HG02678 (cell line): ENCODE data around the gene BCAN.

ENCODE experiments used
- ATAC-seq: cut with Tn5 transposase; IDR thresholded peaks from one replicate; pipeline ENCODE4 v1.9.1; 2021; ENCODE audit warnings: mild to moderate bottlenecking, moderate library complexity; ENCODE audit not compliant: unreplicated experiment

Gene BCAN

GRCh38 chr1:156643778-156644092 lies 1.8 kb downstream of the BCAN start:
- no peak for ATAC-seq

GRCh38 chr1:156644146-156644545 lies 2.2 kb downstream of the BCAN start:
- ATAC-seq: no peak

- ATAC-seq: no peak
Measured at GRCh38 chr1:156644640-156645039, 2.7 kb downstream of the BCAN start.

- ATAC-seq: no peak
Measured at GRCh38 chr1:156645056-156645455, 3.1 kb downstream of the BCAN start.

GRCh38 chr1:156645666-156646065 lies 3.7 kb downstream of the BCAN start:
- ATAC-seq: no peak

- ATAC-seq: no peak
Measured at GRCh38 chr1:156646738-156647211, 4.9 kb downstream of the BCAN start.

GRCh38 chr1:156647351-156647750 lies 5.4 kb downstream of the BCAN start:
- ATAC-seq: no peak

GRCh38 chr1:156648496-156648895 lies 6.6 kb downstream of the BCAN start:
- no peak for ATAC-seq

- ATAC-seq: no peak
Measured at GRCh38 chr1:156648951-156649350, 7.0 kb downstream of the BCAN start.

GRCh38 chr1:156652131-156652991 lies 10.4 kb downstream of the BCAN start:
- ATAC-seq: no peak

GRCh38 chr1:156652992-156653355 lies 11.1 kb downstream of the BCAN start:
- no peak for ATAC-seq

GRCh38 chr1:156654700-156655099 lies 12.8 kb downstream of the BCAN start:
- ATAC-seq: no peak

- no peak for ATAC-seq
Measured at GRCh38 chr1:156655151-156655903, 13.4 kb downstream of the BCAN start.

- ATAC-seq: no peak
Measured at GRCh38 chr1:156655904-156656516, 14.1 kb downstream of the BCAN start.

GRCh38 chr1:156656806-156657740 lies 15.2 kb downstream of the BCAN start:
- peak; percentile 34 for ATAC-seq

- no peak for ATAC-seq
Measured at GRCh38 chr1:156657741-156658319, 15.9 kb downstream of the BCAN start.

GRCh38 chr1:156658496-156658895 lies 16.6 kb downstream of the BCAN start:
- no peak for ATAC-seq

GRCh38 chr1:156658945-156659574 lies 17.1 kb downstream of the BCAN start:
- no peak for ATAC-seq

- no peak for ATAC-seq
Measured at GRCh38 chr1:156659661-156659987, 17.7 kb downstream of the BCAN start.
